ENCODE measurements around the gene ANO9. TPM values are rescaled to one million over a fixed set of nuclear protein-coding genes. Genes with fewer than 3 reads are reported as not detected.

Gene ANO9
- total and polyA plus RNA-seq, 5 experiments from 2014 or later: 4.8 to 78.6 (median 8.6) TPM

DNA sequence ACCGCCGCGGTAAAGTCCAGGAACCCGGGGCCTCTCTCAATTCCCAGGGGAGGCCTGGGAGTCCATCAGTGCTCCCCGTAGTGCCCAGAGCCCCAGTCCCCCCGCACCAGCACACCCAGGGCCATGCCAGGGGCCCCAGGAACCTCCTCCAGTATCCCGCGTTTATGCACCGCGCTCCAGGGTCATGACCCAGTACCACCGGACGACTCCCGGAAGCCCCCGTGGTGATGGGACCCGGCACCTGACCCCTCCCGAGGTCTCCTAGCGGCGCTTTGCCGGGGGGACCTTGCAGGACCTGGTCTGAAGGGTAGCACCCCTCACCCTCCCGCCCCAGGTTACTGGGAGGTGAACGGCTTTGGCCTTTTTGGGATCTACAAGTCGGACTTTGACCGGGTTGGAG, 61.3 kb downstream of the ANO9 start:
- Mint-ChIP-seq H3K4me1 (peaks cover 4 to 10% (median 5%) of the 10 kb centered on the region in 4 donors), H3K27ac (no peak overlapping the region), H3K27me3 (peaks cover 0 to 11% (median 2%) of the 10 kb centered on the region in 5 donors), H3K36me3 (no peaks in the 10 kb centered on the region), H3K9me3 (peaks cover 0 to 2% (median 0%) of the 10 kb centered on the region in 9 donors), H3K4me3 (no peak overlapping the region)
- POLR2A ChIA-PET: no interaction called here
- no peak for DNase-seq
- ATAC-seq: no peak

GRCh38 chr11:380095-380480, 61.7 kb downstream of the ANO9 start:
- Mint-ChIP-seq H3K27ac (no peak overlapping the region), H3K36me3 (no peaks in the 10 kb centered on the region), H3K4me3 (no peak overlapping the region), H3K9me3 (peaks cover 0 to 2% (median 0%) of the 10 kb centered on the region in 9 donors), H3K27me3 (peaks cover 0 to 11% (median 2%) of the 10 kb centered on the region in 5 donors), H3K4me1 (peaks cover 4 to 10% (median 5%) of the 10 kb centered on the region in 4 donors)
- no peak for ATAC-seq
- POLR2A ChIA-PET: interaction anchor here (0.6 kb wide), 1 partner anchor 201 kb away, joined by 3 read pairs; no protein-coding TSS in a partner anchor
- no peak for DNase-seq

DNA sequence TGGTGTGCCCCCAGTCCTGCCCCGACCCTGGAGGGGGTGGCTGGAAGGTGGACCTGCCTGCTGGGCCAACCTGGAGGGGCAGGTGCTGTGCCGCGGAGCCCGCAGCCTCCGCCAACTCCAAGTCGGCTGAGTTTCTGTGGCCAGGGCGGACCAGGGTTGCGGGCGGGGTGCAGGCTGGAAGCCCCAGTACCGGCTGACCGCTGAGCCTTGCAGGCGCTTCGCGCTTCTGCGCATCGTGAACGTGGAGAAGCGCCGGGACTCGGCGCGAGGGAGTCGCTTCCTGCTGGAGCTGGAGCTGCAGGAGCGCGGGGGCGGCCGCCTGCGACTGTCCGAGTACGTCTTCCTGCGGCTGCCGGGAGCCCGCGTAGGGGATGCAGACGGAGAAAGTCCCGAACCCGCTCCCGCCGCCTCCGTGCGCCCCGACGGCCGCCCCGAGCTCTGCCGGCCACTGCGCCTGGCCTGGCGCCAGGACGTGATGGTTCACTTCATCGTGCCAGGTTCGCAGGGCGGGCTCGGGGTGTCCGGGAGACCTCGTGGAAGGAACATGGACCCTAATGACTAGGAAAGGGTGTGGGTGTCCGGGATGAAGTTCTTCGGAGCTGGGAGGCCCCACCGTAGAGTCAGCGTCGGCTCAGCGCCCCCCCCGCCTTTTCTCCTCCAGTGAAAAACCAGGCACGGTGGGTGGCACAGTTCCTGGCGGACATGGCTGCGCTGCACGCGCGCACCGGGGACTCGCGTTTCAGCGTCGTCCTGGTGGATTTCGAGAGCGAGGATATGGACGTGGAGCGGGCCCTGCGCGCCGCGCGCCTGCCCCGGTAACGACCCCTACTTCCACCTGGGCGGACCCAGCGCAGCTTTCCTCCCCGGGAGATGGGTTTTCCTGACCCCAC, 62.4 kb downstream of the ANO9 start:
- Mint-ChIP-seq H3K27ac (no peak overlapping the region), H3K4me1 (peaks cover 4 to 10% (median 5%) of the 10 kb centered on the region in 4 donors), H3K27me3 (peaks cover 0 to 11% (median 2%) of the 10 kb centered on the region in 5 donors), H3K4me3 (no peak overlapping the region), H3K9me3 (peaks cover 0 to 2% (median 0%) of the 10 kb centered on the region in 9 donors), H3K36me3 (no peaks in the 10 kb centered on the region)
- ATAC-seq (no peak), DNase-seq (no peak)
- POLR2A ChIA-PET: interaction anchor here (0.6 kb wide), 1 partner anchor 202 kb away, joined by 3 read pairs; no protein-coding TSS in a partner anchor

DNA sequence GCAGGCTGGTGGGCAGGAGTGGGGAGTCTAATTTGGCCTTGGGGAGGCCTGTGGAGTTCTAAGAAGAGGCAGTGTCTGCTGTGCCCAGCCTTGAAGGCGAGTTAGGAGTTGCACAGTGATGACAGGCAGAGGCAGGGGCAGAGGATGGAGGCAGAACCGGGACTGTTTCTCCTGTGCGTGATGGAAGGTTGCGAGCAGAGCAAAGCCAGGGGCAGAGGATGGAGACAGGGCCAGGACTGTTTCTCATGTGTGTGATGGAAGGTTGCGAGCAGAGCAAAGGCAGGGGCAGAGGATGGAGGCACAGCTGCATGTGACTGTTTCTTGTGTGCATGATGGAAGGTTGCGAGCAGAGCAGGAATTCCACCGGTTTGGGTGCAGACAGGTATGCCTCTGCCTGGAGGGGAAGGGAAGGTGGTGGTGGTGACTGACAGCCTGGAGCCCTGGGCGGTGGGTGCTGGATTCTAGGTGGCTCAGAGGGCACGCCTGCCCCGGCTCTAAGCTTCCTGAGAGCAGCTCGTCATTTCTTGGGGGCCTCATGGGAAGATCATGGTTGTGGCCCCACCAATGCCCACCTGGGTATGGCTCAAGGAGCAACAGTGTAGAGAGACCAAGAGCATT, 63.8 kb downstream of the ANO9 start:
- no peak for ATAC-seq
- Mint-ChIP-seq H3K4me1 (peaks cover 4 to 14% (median 12%) of the 10 kb centered on the region in 4 donors), H3K9me3 (peaks cover 0 to 2% (median 0%) of the 10 kb centered on the region in 9 donors), H3K27me3 (peaks cover 0 to 11% (median 2%) of the 10 kb centered on the region in 5 donors), H3K4me3 (no peak overlapping the region), H3K27ac (peak overlapping the region in 4 of 10 donors; percentile 47 to 90 (median 62)), H3K36me3 (no peaks in the 10 kb centered on the region)
- POLR2A ChIA-PET: interaction anchor here (0.6 kb wide), 1 partner anchor 69 kb away, joined by 3 read pairs; no protein-coding TSS in a partner anchor
- no peak for DNase-seq

DNA sequence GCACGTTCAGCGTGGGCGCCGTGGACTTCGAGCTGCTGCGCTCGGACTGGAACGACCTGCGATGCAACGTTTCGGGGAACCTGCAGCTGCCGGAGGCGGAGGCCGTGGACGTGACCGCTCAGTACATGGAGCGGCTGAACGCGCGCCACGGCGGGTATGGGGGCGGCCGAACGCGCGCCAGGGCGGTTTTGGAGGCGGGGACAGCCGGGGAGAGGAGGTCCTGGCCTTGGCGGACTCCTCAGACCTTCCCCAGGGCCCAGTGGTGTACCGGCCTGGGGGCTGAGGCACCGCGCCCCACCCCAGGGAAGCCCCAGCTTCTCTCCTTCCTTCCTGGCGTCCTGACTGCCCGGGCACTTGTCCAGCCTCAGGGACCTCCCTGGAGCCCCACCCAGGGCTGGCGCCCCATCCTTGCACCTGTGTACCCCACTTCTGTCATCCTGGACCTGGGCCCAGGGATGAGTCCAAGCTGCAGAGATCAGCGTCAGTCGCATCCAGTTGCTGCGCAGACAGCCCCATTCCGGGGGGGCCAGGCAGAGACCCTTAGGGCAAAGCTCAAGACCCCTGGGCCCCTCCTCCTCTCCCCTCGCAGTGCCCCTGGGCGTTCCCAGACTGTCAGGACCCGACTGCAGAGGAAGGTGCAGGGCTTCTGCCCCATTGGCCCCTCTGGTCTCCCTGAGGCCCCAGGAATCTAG, 64.5 kb downstream of the ANO9 start:
- DNase-seq (no peak), ATAC-seq (no peak)
- Mint-ChIP-seq H3K4me3 (no peak overlapping the region), H3K27me3 (peaks cover 0 to 11% (median 2%) of the 10 kb centered on the region in 5 donors), H3K27ac (peak overlapping the region in 1 of 10 donors; percentile 27), H3K4me1 (peaks cover 4 to 12% (median 11%) of the 10 kb centered on the region in 4 donors), H3K36me3 (no peaks in the 10 kb centered on the region), H3K9me3 (peaks cover 0 to 2% (median 0%) of the 10 kb centered on the region in 9 donors)
- POLR2A ChIA-PET: interaction anchor here (0.6 kb wide), 1 partner anchor 70 kb away, joined by 3 read pairs; no protein-coding TSS in a partner anchor

DNA sequence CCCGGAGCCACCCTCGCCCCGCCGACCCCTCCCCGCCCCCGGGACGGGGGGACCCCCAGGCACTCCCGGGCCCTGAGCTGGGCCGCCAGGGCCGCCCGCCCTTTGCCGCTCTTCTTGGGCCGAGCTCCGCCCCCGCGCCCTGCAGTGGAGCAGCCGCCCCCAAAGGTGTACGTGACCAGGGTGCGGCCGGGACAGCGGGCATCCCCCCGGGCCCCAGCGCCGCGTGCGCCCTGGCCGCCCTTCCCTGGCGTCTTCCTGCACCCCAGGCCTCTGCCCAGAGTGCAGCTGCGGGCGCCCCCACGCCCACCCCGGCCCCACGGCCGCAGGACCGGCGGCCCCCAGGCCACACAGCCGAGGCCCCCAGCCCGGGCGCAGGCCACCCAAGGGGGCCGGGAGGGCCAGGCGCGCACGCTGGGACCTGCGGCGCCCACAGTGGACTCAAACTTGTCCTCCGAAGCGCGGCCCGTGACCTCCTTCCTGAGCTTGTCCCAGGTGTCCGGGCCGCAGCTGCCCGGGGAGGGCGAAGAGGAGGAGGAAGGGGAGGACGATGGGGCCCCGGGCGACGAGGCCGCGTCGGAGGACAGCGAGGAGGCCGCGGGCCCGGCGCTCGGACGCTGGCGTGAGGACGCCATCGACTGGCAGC, 65.2 kb downstream of the ANO9 start:
- POLR2A ChIA-PET: no interaction called here
- Mint-ChIP-seq H3K36me3 (no peaks in the 10 kb centered on the region), H3K4me3 (no peak overlapping the region), H3K27me3 (peaks cover 0 to 8% (median 3%) of the 10 kb centered on the region in 5 donors), H3K9me3 (peaks cover 0 to 2% (median 0%) of the 10 kb centered on the region in 9 donors), H3K4me1 (peaks cover 0 to 10% (median 7%) of the 10 kb centered on the region in 4 donors), H3K27ac (no peak overlapping the region)
- DNase-seq (no peak), ATAC-seq (no peak)

DNA sequence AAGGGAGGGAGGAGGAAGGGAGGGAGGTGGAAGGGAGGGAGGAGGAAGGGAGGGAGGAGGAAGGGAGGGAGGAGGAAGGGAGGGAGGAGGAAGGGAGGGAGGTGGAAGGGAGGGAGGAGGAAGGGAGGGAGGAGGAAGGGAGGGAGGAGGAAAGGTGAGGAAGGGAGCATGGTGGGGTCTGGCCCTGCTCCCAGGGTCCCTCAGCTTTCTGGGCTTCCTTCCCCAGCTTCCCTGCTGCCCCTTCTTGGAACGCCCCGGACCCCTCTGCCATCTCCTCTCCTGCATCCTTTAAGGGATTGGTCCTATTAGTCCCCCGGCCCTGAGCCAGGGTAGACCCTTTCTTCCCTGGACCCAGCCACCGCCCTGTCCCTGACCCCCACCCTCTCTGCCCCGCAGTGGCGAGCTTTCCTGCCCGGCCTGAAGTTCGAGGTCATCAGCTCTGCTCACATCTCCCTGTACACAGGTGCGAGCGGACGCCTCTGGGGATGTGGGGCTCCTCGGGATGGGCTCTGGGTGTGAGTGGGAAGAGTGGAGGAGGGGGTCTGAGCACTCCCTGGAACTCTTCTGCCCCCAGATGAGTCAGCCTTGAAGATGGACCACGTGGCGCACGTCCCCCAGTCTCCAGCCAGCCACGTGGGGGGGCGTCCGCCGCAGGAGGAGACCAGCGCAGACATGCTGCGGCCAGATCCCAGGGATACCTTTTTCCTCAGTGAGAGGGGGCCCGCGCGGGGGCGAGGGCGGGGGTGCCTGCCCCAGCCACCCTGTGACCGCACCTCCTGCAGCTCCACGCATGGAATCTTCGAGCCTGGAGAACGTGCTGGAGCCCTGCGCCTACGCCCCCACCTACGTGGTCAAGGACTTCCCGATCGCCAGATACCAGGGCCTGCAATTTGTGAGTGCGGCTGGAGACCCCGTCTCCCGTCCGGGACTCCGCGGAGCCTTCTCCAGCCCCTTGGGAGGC, 66.5 kb downstream of the ANO9 start:
- H3K4me1 Mint-ChIP-seq: peaks cover under 1 to 12% (median 11%) of the 10 kb centered on the region in 4 donors
- DNase-seq: no peak
- no peak overlapping the region for H3K4me3 Mint-ChIP-seq
- peaks cover 0 to 2% (median 0%) of the 10 kb centered on the region in 9 donors for H3K9me3 Mint-ChIP-seq
- no peaks in the 10 kb centered on the region for H3K36me3 Mint-ChIP-seq
- ATAC-seq: no peak
- POLR2A ChIA-PET: interaction anchor here (1.6 kb wide), 1 partner anchor 138 kb away, joined by 3 read pairs; the partner anchor contains the start of gene PSMD13
- no peak overlapping the region for H3K27ac Mint-ChIP-seq
- H3K27me3 Mint-ChIP-seq: peaks cover 3 to 16% (median 6%) of the 10 kb centered on the region in 5 donors

GRCh38 chr11:373716-374551, 67.9 kb downstream of the ANO9 start:
- peaks cover 0 to 2% (median 0%) of the 10 kb centered on the region in 9 donors for H3K9me3 Mint-ChIP-seq
- H3K36me3 Mint-ChIP-seq: no peaks in the 10 kb centered on the region
- POLR2A ChIA-PET: interaction anchor here (0.6 kb wide), 1 partner anchor 40 kb away, joined by 3 read pairs; no protein-coding TSS in a partner anchor
- no peak for ATAC-seq
- H3K27ac Mint-ChIP-seq: peak overlapping the region in 8 of 10 donors; percentile 48 to 95 (median 77)
- H3K4me1 Mint-ChIP-seq: peaks cover 2 to 16% (median 12%) of the 10 kb centered on the region in 4 donors
- H3K27me3 Mint-ChIP-seq: peaks cover 4 to 21% (median 6%) of the 10 kb centered on the region in 5 donors
- H3K4me3 Mint-ChIP-seq: no peak overlapping the region
- no peak for DNase-seq

GRCh38 chr11:372809-373715, 68.7 kb downstream of the ANO9 start:
- POLR2A ChIA-PET: interaction anchor here (0.6 kb wide), 1 partner anchor 41 kb away, joined by 3 read pairs; no protein-coding TSS in a partner anchor
- Mint-ChIP-seq H3K9me3 (peaks cover 0 to 2% (median 0%) of the 10 kb centered on the region in 9 donors), H3K27ac (peak overlapping the region in 1 of 10 donors; percentile 49), H3K36me3 (no peaks in the 10 kb centered on the region), H3K27me3 (peaks cover 6 to 30% (median 9%) of the 10 kb centered on the region in 5 donors), H3K4me1 (peaks cover 7 to 23% (median 17%) of the 10 kb centered on the region in 4 donors), H3K4me3 (no peak overlapping the region)
- ATAC-seq (no peak), DNase-seq (no peak)
